Upper lobe of left lung (tissue), 6 donors: ENCODE results near the gene FGF9. TPM values are rescaled to one million over a fixed set of nuclear protein-coding genes. Genes with fewer than 3 reads are reported as not detected.

Source experiments
- ATAC-seq, 2 donors: fragments of 200-7000 bp; cut with Tn5 transposase; one replicate each; pipeline ENCODE4 v1.9.1; 2022; ENCODE audit warnings: mild to moderate bottlenecking in 2 of 2, moderate library complexity in 2 of 2; ENCODE audit not compliant: low FRiP score in 2 of 2
- DNase-seq, 2 donors: peaks; one replicate each; pipeline ENCODE4 v3.0.0-alpha.2; 2019 to 2020
- H3K27ac ChIP-seq, 4 donors: fragments of 200-600 bp; sonication (generic); one replicate each; pipeline ENCODE4 v1.5.1; 2016 to 2019
- H3K27me3 ChIP-seq, 4 donors: fragments of 200-600 bp; sonication (generic); one replicate each; pipeline ENCODE4 v1.5.1; 2017 to 2019
- H3K36me3 ChIP-seq, 4 donors: fragments of 200-600 bp; sonication (generic); one replicate each; pipeline ENCODE4 v1.5.1; 2016 to 2019
- H3K4me1 ChIP-seq, 4 donors: fragments of 200-600 bp; sonication (generic); one replicate each; pipeline ENCODE4 v1.5.1; 2018 to 2019
- H3K4me3 ChIP-seq, 4 donors: fragments of 200-600 bp; sonication (generic); one replicate each; pipeline ENCODE4 v1.5.1; 2017 to 2019; ENCODE audit warnings: mild to moderate bottlenecking in 2 of 4, moderate library complexity in 1 of 4
- H3K9me3 ChIP-seq, 4 donors: fragments of 200-600 bp; sonication (generic); one replicate each; pipeline ENCODE4 v1.5.1; 2018 to 2019
- EP300 ChIP-seq, 4 donors: sonication (generic); formaldehyde crosslinking; IDR thresholded peaks; one replicate each; pipeline ENCODE4 v1.5.1; 2017; ENCODE audit warnings: antibody characterized with exemption in 4 of 4, control low read depth in 2 of 4
- POLR2A ChIP-seq, 4 donors: fragments of 450-650 bp; IDR thresholded peaks; one replicate each; pipeline ENCODE4 v1.5.1; 2016 to 2017; ENCODE audit warnings: antibody characterized with exemption in 4 of 4, mild to moderate bottlenecking in 2 of 4
- POLR2AphosphoS5 ChIP-seq, 2 donors: sonication (generic); formaldehyde crosslinking; IDR thresholded peaks; one replicate each; pipeline ENCODE4 v1.5.1; 2017; ENCODE audit warnings: antibody characterized with exemption in 2 of 2
- WGBS, 2 donors: methylation state at CpG; one replicate each; pipeline ENCODE4 v1.1.5; 2017 to 2018; 5-methylcytosine and 5-hydroxymethylcytosine counted together
- total RNA-seq, 6 donors: library from RNA; depleted of rRNA in 4 of 6; stranded (reverse); fragments of >200 nt in 4 of 6; gene quantifications; one replicate each; pipeline versions ENCODE4 v1.1.0 to v1.2.1, GENCODE V29; 2016 to 2021
- TF ChIP-seq, protein P1 (sequence below), 6 experiments: fragments of 450-650 bp in 4 of 6; fragments of 200-600 bp in 2 of 6; sonication (generic) in 2 of 6; IDR thresholded peaks; one replicate each; pipeline ENCODE4 v1.5.1; 2016 to 2019; ENCODE audit warnings: antibody characterized with exemption in 6 of 6
- donor health status: DM: no; HTN: no; CAD: no; lungs with moderate emphysema.
- donor health status: DM: no; HTN: yes; CAD: no; lungs with severe emphysema.

The FGF9 gene
- total RNA-seq, 6 donors from 2014 or later = 0.11 to 3.6 (median 0.79) TPM; not detected in 1

DNA sequence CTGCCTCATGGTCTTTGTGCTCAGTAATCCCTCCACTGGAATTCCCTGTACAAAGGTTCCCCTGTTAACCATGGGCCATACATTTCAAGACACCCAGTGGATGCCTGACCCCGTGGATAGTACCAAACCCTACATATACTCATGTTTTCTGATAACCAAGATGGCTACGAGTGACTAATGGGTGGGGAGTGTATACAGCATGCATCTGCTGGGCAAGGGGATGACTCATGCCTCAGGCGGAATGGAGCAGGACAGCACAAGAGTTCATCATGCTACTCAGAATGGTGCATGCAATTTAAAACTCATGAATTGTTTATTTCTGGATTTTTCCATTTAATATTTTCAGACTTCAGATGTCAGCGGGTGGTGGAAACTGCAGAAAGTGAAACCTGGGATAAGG is 13.3 kb upstream of the FGF9 start:
- ATAC-seq = peak in 1 of 2 donors; percentile 28
- WGBS, 2 donors = 73 to 83% methylated on average over 4 of the region's 4 CpGs
- TF ChIP-seq POLR2AphosphoS5 (IDR thresholded peaks at IDR 0.05) (no peak), EP300 (IDR thresholded peaks at IDR 0.05) (no peak), POLR2A (IDR thresholded peaks at IDR 0.05) (no peak)
- TF ChIP-seq, protein P1, sequence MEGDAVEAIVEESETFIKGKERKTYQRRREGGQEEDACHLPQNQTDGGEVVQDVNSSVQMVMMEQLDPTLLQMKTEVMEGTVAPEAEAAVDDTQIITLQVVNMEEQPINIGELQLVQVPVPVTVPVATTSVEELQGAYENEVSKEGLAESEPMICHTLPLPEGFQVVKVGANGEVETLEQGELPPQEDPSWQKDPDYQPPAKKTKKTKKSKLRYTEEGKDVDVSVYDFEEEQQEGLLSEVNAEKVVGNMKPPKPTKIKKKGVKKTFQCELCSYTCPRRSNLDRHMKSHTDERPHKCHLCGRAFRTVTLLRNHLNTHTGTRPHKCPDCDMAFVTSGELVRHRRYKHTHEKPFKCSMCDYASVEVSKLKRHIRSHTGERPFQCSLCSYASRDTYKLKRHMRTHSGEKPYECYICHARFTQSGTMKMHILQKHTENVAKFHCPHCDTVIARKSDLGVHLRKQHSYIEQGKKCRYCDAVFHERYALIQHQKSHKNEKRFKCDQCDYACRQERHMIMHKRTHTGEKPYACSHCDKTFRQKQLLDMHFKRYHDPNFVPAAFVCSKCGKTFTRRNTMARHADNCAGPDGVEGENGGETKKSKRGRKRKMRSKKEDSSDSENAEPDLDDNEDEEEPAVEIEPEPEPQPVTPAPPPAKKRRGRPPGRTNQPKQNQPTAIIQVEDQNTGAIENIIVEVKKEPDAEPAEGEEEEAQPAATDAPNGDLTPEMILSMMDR (IDR thresholded peaks at IDR 0.05) = no peak
- Histone ChIP-seq H3K4me1 (no peaks in the 10 kb centered on the region), H3K36me3 (no peaks in the 10 kb centered on the region), H3K9me3 (no peaks in the 10 kb centered on the region), H3K27me3 (no peaks in the 10 kb centered on the region), H3K27ac (no peak overlapping the region), H3K4me3 (no peak overlapping the region)
- DNase-seq = no peak

DNA sequence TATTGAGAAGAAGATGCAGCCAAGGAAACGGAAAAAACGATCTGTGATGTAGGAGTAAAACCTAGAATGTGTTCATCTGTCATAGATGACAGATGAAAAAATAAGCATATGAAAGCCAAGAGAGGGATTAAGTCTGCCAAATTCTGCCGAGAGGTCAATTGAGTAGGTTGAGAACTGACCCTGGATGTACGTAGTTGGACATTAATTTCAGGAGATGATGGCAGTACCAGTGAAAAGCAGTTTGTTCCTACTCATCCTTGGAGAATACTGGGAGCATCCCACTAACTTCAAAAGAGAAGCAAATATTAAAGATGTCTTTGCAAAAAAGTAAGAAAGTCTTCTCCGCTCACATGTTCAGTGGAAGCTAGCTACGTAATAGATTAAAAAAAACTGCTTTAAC is 11.8 kb upstream of the FGF9 start:
- Histone ChIP-seq H3K27ac (no peak overlapping the region), H3K36me3 (no peaks in the 10 kb centered on the region), H3K4me1 (peaks cover 0 to 4% (median 0%) of the 10 kb centered on the region in 4 donors), H3K9me3 (no peaks in the 10 kb centered on the region), H3K4me3 (no peak overlapping the region), H3K27me3 (no peaks in the 10 kb centered on the region)
- DNase-seq (no peak), ATAC-seq (peak in 1 of 2 donors; percentile 47)
- WGBS, 2 donors = 59 to 65% methylated on average over 6 of the region's 6 CpGs
- TF ChIP-seq EP300 (IDR thresholded peaks at IDR 0.05) (no peak), POLR2AphosphoS5 (IDR thresholded peaks at IDR 0.05) (no peak), POLR2A (IDR thresholded peaks at IDR 0.05) (no peak)
- TF ChIP-seq, protein P1 (IDR thresholded peaks at IDR 0.05) = no peak

DNA sequence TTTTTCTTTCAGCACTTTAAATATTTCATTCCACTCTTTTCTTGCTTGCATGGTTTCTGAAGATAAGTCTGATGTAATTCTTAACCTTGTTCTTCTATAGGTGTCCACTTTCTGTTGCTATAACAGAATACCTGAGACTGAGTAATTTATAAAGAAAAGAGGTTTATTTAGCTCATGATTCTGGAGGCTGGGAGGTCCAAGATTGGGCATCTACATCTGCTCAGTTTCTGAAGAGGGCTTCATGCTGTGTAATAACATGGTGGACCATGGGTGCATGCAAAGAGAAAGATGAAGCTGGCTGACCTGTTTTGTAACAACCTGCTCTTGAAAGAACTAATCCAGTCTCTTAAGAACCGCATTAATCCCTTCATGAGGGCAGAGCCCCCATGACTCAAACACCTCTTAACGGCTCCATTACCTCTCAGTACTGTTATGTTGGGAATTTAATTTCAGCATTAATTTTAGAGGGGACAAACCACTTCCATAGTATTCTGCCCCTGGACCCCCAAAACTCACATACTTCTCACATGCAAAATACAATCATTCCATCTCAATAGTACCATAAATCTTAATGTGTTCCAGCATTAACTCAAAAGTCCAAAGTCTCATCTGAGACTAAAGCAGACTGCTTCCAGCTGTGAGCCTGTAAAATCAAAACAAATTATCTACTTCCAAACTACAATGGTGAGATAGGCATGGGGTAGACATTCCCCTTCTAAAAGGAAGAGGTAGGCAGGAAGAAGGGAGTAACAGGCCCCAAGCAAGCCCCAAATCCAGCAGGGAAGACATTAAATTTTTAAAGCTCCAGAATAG is 9.6 kb upstream of the FGF9 start:
- ATAC-seq (no peak), DNase-seq (no peak)
- TF ChIP-seq POLR2AphosphoS5 (IDR thresholded peaks at IDR 0.05) = no peak
- no peak overlapping the region for H3K4me3 ChIP-seq
- no peaks in the 10 kb centered on the region for H3K27me3 ChIP-seq
- no peaks in the 10 kb centered on the region for H3K9me3 ChIP-seq
- H3K4me1 ChIP-seq = peaks cover 0 to 4% (median 0%) of the 10 kb centered on the region in 4 donors
- 89 to 97% methylated on average over 2 of the region's 2 CpGs for WGBS, 2 donors
- no peak overlapping the region for H3K27ac ChIP-seq
- no peaks in the 10 kb centered on the region for H3K36me3 ChIP-seq

DNA sequence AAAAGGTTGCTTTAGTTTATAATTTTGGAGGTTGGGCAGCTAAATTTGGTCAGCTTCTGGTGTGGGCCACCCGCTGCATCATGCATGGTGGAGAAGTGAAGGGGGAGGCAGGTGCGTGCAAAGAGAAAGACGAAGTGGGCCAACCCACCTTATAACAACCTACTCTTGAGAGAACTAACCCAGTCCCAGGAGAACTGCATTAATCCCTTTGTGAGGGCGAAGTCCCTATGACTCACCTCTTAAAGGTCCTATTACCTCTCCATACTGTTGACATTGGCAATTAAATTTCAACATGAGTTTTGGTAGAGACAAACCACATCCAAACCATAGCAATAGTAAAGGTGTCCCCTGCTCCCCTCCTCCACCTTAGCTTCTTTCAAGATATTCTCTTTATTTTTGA is 7.7 kb upstream of the FGF9 start:
- Histone ChIP-seq H3K4me3 (no peak overlapping the region), H3K36me3 (no peaks in the 10 kb centered on the region), H3K27me3 (no peaks in the 10 kb centered on the region), H3K4me1 (peaks cover 0 to 4% (median 0%) of the 10 kb centered on the region in 4 donors), H3K27ac (no peak overlapping the region), H3K9me3 (no peaks in the 10 kb centered on the region)
- ATAC-seq (peak in 1 of 2 donors; percentile 49), DNase-seq (no peak)
- TF ChIP-seq POLR2A (IDR thresholded peaks at IDR 0.05) (no peak), POLR2AphosphoS5 (IDR thresholded peaks at IDR 0.05) (no peak), EP300 (IDR thresholded peaks at IDR 0.05) (no peak)
- TF ChIP-seq, protein P1 (IDR thresholded peaks at IDR 0.05) = no peak
- 53 to 79% methylated on average over 4 of the region's 4 CpGs for WGBS, 2 donors

DNA sequence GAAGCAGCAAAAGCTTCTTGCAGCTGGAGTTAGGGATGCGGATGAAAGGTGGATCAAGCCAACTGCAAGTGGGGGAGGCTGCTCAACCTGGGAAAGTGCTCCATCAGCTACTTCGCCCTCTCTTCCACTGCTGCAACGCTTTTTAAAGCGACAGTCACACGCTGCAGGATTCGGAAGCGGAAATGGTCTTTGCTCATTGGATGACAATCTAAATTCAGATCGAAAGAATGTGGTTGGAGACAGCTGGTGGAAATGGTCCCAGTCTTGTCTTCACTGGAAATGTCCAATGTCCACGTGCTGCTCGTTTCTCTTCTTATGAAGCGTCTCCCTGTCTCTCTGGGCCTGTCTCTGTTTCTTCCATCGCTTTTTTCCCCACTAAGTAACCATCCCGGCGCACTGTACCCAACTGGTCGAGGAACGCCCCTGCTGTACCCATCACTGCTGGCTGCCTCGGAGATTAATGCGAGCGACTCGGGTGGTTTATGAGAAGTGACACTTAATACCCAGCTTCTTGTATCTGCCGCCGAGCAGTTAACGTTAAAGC is 2.1 kb upstream of the FGF9 start:
- Histone ChIP-seq H3K27me3 (peaks cover 0 to 21% (median 7%) of the 10 kb centered on the region in 4 donors), H3K4me3 (peak overlapping the region in 3 of 4 donors; percentile 55 to 74 (median 70)), H3K9me3 (no peaks in the 10 kb centered on the region), H3K4me1 (peaks cover 38 to 50% (median 39%) of the 10 kb centered on the region in 4 donors), H3K36me3 (no peaks in the 10 kb centered on the region), H3K27ac (peak overlapping the region in 2 of 4 donors; percentile 47 to 72)
- DNase-seq = no peak
- no peak for ATAC-seq
- WGBS, 2 donors = 8 to 11% methylated on average over 20 to 23 of the region's 23 CpGs
- TF ChIP-seq EP300 (IDR thresholded peaks at IDR 0.05) (no peak), POLR2A (IDR thresholded peaks at IDR 0.05) (no peak), POLR2AphosphoS5 (IDR thresholded peaks at IDR 0.05) (no peak)
- TF ChIP-seq, protein P1 (IDR thresholded peaks at IDR 0.05) = no peak
